B cell (primary cell): ENCODE measurements around the gene ESPN. TPM values are rescaled to one million over a fixed set of nuclear protein-coding genes. Genes with fewer than 3 reads are reported as not detected.
"Not testable (repeated sequence)": the region's sequence is repeated elsewhere in the genome, so short reads cannot be mapped to it uniquely, and the experiment has no call there.

ENCODE experiments used
- ATAC-seq: fragments of 200-7000 bp; cut with Tn5 transposase; one replicate; pipeline ENCODE4 v1.10.0; 2021; ENCODE audit warnings: low read depth, mild to moderate bottlenecking, moderate number of reproducible peaks, moderate library complexity
- CTCF ChIA-PET: fragments of 350-600 bp; sonication (Branson Sonifier 250); formaldehyde crosslinking; loops from one replicate; lab custom pipeline; 2021; ENCODE audit warnings: antibody characterized with exemption, inconsistent platforms; lab: Charles Lee
- POLR2A ChIA-PET: fragments of 350-600 bp; sonication (Branson Sonifier 250); formaldehyde crosslinking; loops from one replicate; lab custom pipeline; 2021; ENCODE audit warnings: antibody characterized with exemption; lab: Charles Lee
- DNase-seq: peaks from one replicate; pipeline ENCODE4 v3.0.0; 2013
- H2AFZ ChIP-seq: 2 replicates; pipeline ENCODE4 v1.6.1; 2012; ENCODE audit warnings: mild to moderate bottlenecking, low read depth, low read length; ENCODE audit not compliant: insufficient read depth, poor library complexity, severe bottlenecking
- H3K27ac ChIP-seq, 2 donors: 1 replicate in 1 of 2; 2 replicates in 1 of 2; pipeline ENCODE4 v1.5.1; 2012 to 2013; ENCODE audit warnings: low read length in 2 of 2, mild to moderate bottlenecking in 2 of 2, moderate library complexity in 1 of 2
- H3K27me3 ChIP-seq, 4 experiments: fragments of 200-600 bp in 1 of 4; sonication (generic) in 1 of 4; replicated peaks in 1 of 4; 1 replicate in 2 of 4; 2 replicates in 2 of 4; pipeline versions ENCODE4 v1.6.1 to v1.7.0; 2013 to 2016; ENCODE audit warnings: low read length in 3 of 4, mild to moderate bottlenecking in 2 of 4, mixed read lengths in 1 of 4, moderate library complexity in 1 of 4; ENCODE audit not compliant: insufficient read depth in 4 of 4, control insufficient read depth in 3 of 4; ENCODE audit errors: control extremely low read depth in 1 of 4
- H3K36me3 ChIP-seq, 2 experiments: replicated peaks in 1 of 2; 1 replicate in 1 of 2; 2 replicates in 1 of 2; pipeline versions ENCODE4 v1.6.1 to v1.7.1; 2013; ENCODE audit warnings: low read length in 1 of 2; ENCODE audit not compliant: insufficient read depth in 2 of 2, control insufficient read depth in 1 of 2; ENCODE audit errors: control extremely low read depth in 1 of 2, extremely low read depth in 1 of 2
- H3K4me1 ChIP-seq, 2 donors: fragments of 200-600 bp in 1 of 2; sonication (generic) in 1 of 2; 1 replicate in 1 of 2; 2 replicates in 1 of 2; pipeline versions ENCODE4 v1.5.1 to v1.6.1; 2013 to 2017; ENCODE audit warnings: low read length in 2 of 2; ENCODE audit not compliant: control insufficient read depth in 2 of 2, insufficient read depth in 2 of 2
- H3K4me2 ChIP-seq: replicated peaks from 2 replicates; pipeline ENCODE3; 2012; ENCODE audit warnings: mild to moderate bottlenecking, low read depth, low read length; ENCODE audit not compliant: poor library complexity, severe bottlenecking
- H3K4me3 ChIP-seq, 5 experiments: fragments of 200-600 bp in 1 of 5; sonication (generic) in 1 of 5; 1 replicate in 3 of 5; 2 replicates in 2 of 5; pipeline versions ENCODE4 v1.5.1 to v1.7.0; 2011 to 2016; ENCODE audit warnings: low read length in 4 of 5, mild to moderate bottlenecking in 4 of 5, low read depth in 2 of 5, control low read depth in 1 of 5, moderate library complexity in 1 of 5; ENCODE audit not compliant: insufficient read depth in 1 of 5; ENCODE audit errors: control extremely low read depth in 1 of 5, extremely low read depth in 1 of 5
- H3K79me2 ChIP-seq: fragments of 200-600 bp; sonication (generic); one replicate; pipeline ENCODE4 v1.6.0; 2016; ENCODE audit warnings: low read length; ENCODE audit not compliant: control insufficient read depth, insufficient read depth
- H3K9ac ChIP-seq: fragments of 200-600 bp; sonication (generic); 2 replicates; pipeline ENCODE4 v1.6.1; 2017; ENCODE audit warnings: mild to moderate bottlenecking, low read length, moderate library complexity
- H3K9me3 ChIP-seq, 3 donors: one replicate each; pipeline versions ENCODE4 v1.6.1 to v1.7.1; 2013; ENCODE audit warnings: low read length in 2 of 3; ENCODE audit not compliant: control insufficient read depth in 2 of 3, insufficient read depth in 1 of 3; ENCODE audit errors: control extremely low read depth in 1 of 3
- H4K20me1 ChIP-seq: 2 replicates; pipeline ENCODE4 v1.6.0; 2012; ENCODE audit warnings: mild to moderate bottlenecking, low read length; ENCODE audit not compliant: insufficient read depth, control insufficient read depth, poor library complexity, severe bottlenecking
- H3K27ac Mint-ChIP-seq: one replicate; pipeline ENCODE4 v1.8.0; 2021; ENCODE audit warnings: mixed read lengths
- H3K27me3 Mint-ChIP-seq: one replicate; pipeline ENCODE4 v1.8.0; 2021; ENCODE audit warnings: mixed read lengths
- H3K4me1 Mint-ChIP-seq: one replicate; pipeline ENCODE4 v1.8.0; 2021; ENCODE audit warnings: mixed read lengths
- H3K4me3 Mint-ChIP-seq: one replicate; pipeline ENCODE4 v1.8.0; 2021; ENCODE audit warnings: mixed read lengths
- H3K9me3 Mint-ChIP-seq: one replicate; pipeline ENCODE4 v1.8.0; 2022; ENCODE audit warnings: mixed read lengths; ENCODE audit not compliant: insufficient read depth
- CTCF ChIP-seq: fragments of 200-600 bp; IDR thresholded peaks from one replicate; pipeline ENCODE4 v1.8.0; 2022; ENCODE audit warnings: antibody characterized with exemption, mild to moderate bottlenecking
- EZH2 ChIP-seq: IDR thresholded peaks from 2 replicates; pipeline ENCODE4 v1.6.1; 2012; ENCODE audit warnings: borderline replicate concordance, low read depth, mild to moderate bottlenecking, moderate library complexity, low read length; ENCODE audit not compliant: insufficient read depth, poor library complexity, severe bottlenecking
- WGBS: methylation state at CpG from one replicate; pipeline ENCODE4 v1.1.5; 2013; ENCODE audit warnings: missing lambda C conversion rate; ENCODE audit not compliant: insufficient coverage; 5-methylcytosine and 5-hydroxymethylcytosine counted together
- intact Hi-C: fragments of 100-400 bp; cut with micrococcal nuclease; formaldehyde crosslinking; loops from one replicate; pipeline ENCODE4 v1.10.0; 2022
- polyA plus RNA-seq: library from polyadenylated mRNA; depleted of rRNA; stranded (reverse); fragments of >200 nt; gene quantifications from 2 replicates; pipeline ENCODE4 v1.2.3, GENCODE V29; 2012
- total RNA-seq, 2 donors: library from RNA; stranded (reverse); fragments of 120-200 nt in 1 of 2; gene quantifications; 1 replicate in 1 of 2; 2 replicates in 1 of 2; pipeline versions ENCODE4 v1.2.3 to v1.2.4, GENCODE V29; 2013 to 2022

ESPN gene
- total and polyA plus RNA-seq, 2 donors (not counting 1 experiment from before 2014, with no cell fraction given), result 0.19 to 0.25 TPM

GRCh38 chr1:6437012-6437700 lies 12.6 kb downstream of the ESPN start:
- H3K4me3 ChIP-seq, DNase-seq, H3K4me1 ChIP-seq, H2AFZ ChIP-seq, H3K79me2 ChIP-seq, H3K4me3 Mint-ChIP-seq, H3K9me3 ChIP-seq, H4K20me1 ChIP-seq, H3K27ac ChIP-seq, POLR2A ChIA-PET, H3K27ac Mint-ChIP-seq, ATAC-seq, H3K36me3 ChIP-seq, H3K9me3 Mint-ChIP-seq, H3K4me2 ChIP-seq, H3K9ac ChIP-seq, intact Hi-C loops: not testable (repeated sequence)
- Mint-ChIP-seq H3K27me3 (peaks cover 32% of the 10 kb centered on the region), H3K4me1 (peaks cover 10% of the 10 kb centered on the region)
- 70% methylated on average over 21 of the region's 22 CpGs for WGBS
- CTCF ChIA-PET, result interaction anchor here (0.7 to 5.6 kb wide), 15 partner anchors 11 to 197 kb away, joined by 3 to 53 read pairs (median 3); partner anchors contain the start of gene HES2
- peaks cover 0 to 29% (median 14%) of the 10 kb centered on the region in 4 experiments for H3K27me3 ChIP-seq

GRCh38 chr1:6438047-6438525 lies 13.5 kb downstream of the ESPN start:
- Histone ChIP-seq H2AFZ (no peak overlapping the region), H3K79me2 (no peaks in the 10 kb centered on the region), H3K27me3 (peaks cover 0 to 29% (median 14%) of the 10 kb centered on the region in 4 experiments), H4K20me1 (no peaks in the 10 kb centered on the region), H3K27ac (no peak overlapping the region), H3K4me1 (peaks cover 3 to 5% of the 10 kb centered on the region in 2 donors), H3K9ac (no peak overlapping the region), H3K9me3 (peaks cover 0 to 2% (median 0%) of the 10 kb centered on the region in 3 donors), H3K36me3 (no peaks in the 10 kb centered on the region), H3K4me2 (no peak overlapping the region), H3K4me3 (no peak overlapping the region)
- TF ChIP-seq EZH2, result no peak
- TF ChIP-seq CTCF, result peak; percentile 90
- H3K27ac Mint-ChIP-seq, result no peak overlapping the region
- intact Hi-C loops, result loop anchor here (1.0 kb wide), 1 partner anchor 192 kb away; no protein-coding TSS in a partner anchor
- DNase-seq, result peak; percentile 80
- peak; percentile 77 for ATAC-seq
- 17% methylated on average over 5 of the region's 5 CpGs for WGBS
- peaks cover 10% of the 10 kb centered on the region for H3K4me1 Mint-ChIP-seq
- ChIA-PET CTCF (interaction anchor here (0.7 to 5.6 kb wide), 19 partner anchors 8 to 632 kb away, joined by 3 to 53 read pairs (median 4); partner anchors contain the start of gene HES2), POLR2A (no interaction called here)
- no peaks in the 10 kb centered on the region for H3K9me3 Mint-ChIP-seq
- H3K27me3 Mint-ChIP-seq, result peaks cover 32% of the 10 kb centered on the region
- H3K4me3 Mint-ChIP-seq, result peak overlapping the region; percentile 56
